Suprapubic skin (tissue), 3 donors: Measurements from ENCODE around the gene DIP2C.

ENCODE experiments used
- CTCF ChIP-seq, 2 donors: fragments of 200-600 bp in 1 of 2; fragments of 450-650 bp in 1 of 2; sonication (generic) in 1 of 2; IDR thresholded peaks; one replicate each; pipeline ENCODE4 v1.5.1; 2016 to 2019; ENCODE audit warnings: antibody characterized with exemption in 2 of 2, mild to moderate bottlenecking in 1 of 2, moderate library complexity in 1 of 2
- POLR2A ChIP-seq, 2 donors: fragments of 450-650 bp; IDR thresholded peaks; one replicate each; pipeline ENCODE4 v1.6.1; 2017; ENCODE audit warnings: antibody characterized with exemption in 2 of 2, mild to moderate bottlenecking in 2 of 2, moderate library complexity in 2 of 2

- TF ChIP-seq CTCF (IDR thresholded peaks at IDR 0.05) (no peak), POLR2A (IDR thresholded peaks at IDR 0.05) (no peak)
Measured at GRCh38 chr10:317271-317769, 372.1 kb downstream of the DIP2C start.
